AG09319 (cell line): ENCODE measurements around the gene TMEM9.

Source experiments
- DNase-seq: peaks from one replicate; pipeline ENCODE4 v3.0.0-alpha.2; 2010; ENCODE audit warnings: low read depth; ENCODE audit errors: extremely low read depth
- TF ChIP-seq, protein P1 (sequence below): IDR thresholded peaks from 2 replicates; pipeline ENCODE4 v1.5.1; 2011; ENCODE audit warnings: low read depth, mild to moderate bottlenecking, inconsistent platforms, low read length, moderate library complexity

Gene TMEM9

DNA sequence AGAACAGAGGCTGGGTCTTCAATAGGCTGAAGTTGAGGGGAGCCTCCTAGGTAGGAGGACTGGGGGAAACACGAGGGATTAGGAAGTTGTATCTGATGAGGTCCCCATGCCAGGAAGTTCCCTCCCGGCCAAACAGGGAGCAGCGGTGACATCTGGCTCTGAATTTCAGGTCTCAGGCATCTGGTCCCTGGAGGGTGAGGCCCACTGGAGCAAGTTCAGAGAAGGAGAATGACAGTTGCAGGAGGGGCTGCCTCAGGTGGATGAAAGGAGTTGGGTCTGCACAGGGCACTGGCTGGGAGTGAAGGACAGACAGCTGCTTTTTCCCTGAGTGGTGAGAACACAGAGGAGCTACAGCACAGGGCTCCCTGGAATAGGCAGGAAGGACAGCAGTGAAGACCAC lies 9.1 kb downstream of the TMEM9 start:
- TF ChIP-seq, protein P1, sequence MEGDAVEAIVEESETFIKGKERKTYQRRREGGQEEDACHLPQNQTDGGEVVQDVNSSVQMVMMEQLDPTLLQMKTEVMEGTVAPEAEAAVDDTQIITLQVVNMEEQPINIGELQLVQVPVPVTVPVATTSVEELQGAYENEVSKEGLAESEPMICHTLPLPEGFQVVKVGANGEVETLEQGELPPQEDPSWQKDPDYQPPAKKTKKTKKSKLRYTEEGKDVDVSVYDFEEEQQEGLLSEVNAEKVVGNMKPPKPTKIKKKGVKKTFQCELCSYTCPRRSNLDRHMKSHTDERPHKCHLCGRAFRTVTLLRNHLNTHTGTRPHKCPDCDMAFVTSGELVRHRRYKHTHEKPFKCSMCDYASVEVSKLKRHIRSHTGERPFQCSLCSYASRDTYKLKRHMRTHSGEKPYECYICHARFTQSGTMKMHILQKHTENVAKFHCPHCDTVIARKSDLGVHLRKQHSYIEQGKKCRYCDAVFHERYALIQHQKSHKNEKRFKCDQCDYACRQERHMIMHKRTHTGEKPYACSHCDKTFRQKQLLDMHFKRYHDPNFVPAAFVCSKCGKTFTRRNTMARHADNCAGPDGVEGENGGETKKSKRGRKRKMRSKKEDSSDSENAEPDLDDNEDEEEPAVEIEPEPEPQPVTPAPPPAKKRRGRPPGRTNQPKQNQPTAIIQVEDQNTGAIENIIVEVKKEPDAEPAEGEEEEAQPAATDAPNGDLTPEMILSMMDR = no peak
- DNase-seq = no peak

DNA sequence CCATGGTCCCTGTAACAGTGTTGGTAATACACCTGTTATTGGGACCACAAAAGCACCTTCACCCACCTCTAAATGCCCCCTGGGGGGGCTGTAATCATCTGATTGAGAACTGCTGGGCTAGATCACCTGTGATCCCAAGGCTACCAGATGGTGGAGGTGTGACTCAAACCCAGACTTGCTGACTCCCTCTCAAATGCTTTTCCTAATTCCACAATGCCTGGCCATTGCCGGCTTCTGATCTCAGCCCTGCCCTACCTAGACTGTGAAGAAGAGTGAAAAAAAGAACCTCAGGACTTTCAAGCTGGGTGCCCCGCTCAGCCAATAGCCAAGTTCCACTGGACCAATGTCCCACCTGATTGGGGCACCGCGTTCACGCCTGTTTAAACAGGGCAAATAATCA lies 9.6 kb downstream of the TMEM9 start:
- DNase-seq = no peak
- TF ChIP-seq, protein P1 = no peak

DNA sequence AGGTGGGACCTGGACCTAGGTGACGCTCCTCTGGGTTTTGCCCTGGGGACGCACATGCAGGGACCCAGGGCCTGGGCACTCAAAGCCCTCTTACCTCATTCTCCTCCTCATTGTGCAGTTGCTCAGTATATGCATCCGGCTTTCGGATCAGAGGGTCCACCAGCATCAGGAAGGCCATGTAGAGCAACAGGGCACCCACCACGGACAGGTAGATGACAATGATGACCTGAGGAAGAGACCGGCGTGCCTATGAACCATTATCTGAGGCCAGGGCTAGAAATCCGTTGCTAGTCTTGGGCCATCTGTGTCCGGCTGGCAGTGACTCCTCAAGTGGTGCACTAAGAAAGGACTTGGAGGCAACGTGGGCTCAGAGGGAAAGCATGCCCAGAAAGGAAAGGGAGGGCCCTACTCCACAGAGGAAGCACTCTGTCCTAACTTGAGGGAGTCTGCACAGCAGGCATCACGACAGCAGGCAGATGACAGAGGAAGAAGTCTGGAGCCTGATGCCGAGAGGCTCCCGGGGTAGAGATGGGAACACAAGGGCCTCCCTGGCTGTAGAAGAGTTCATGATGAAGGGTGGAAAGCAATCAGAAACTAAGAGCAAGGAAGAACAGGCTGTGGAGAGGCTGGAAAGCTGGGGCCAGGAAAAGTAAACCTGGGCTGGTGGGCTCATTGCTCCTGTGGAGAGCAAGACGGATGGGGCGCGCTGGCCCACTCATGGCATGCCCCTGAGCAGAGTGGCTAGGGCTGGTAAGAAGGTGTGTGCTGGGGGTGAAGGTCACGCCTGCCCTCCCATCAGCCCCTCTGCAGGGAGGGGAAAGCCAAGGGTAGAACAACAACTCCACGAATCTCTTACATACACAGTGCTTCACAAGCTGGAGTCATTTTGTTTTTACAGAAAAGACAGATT lies 10.3 kb downstream of the TMEM9 start:
- TF ChIP-seq, protein P1 = no peak
- DNase-seq = no peak

DNA sequence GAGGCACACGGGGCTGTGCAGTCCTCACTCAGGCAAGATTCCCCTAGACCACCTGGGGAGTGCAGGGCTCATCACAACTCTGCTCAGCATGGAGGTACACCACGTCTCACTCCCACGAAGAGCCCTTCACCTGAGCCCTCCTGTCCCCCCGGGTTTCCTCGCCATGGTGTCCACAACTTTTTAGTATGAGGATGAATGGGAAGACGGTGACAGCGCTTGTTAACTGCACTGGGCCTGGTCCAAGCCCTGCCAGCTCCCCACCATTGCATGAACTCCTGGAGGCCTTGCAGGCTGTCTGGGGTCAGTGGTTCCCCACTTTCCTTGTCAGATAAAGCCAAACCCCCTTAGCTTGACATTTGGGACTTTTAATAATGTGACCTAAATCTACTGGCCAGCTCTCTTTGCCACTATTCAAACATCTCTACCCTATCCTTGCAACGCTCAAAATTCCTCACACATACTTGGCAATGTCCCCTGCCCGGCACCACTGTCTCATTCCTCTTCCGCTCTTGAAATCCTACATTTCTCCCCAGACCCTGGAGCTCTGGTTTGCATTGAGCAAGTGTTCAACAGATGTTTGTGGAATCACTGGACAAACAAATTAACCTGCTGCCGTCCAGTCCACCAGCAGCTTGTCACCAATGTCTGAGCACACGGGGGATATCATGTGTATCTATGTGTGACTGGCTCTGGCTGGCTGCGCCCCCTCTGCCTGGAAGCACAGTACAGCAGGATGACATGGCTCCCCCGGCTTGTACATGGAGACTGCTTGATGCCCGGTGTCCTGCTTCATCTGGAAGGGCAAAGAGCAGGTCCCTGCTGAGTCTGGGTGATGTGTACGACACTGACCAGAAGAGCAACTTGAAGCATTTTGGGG lies 11.2 kb downstream of the TMEM9 start:
- DNase-seq = no peak
- TF ChIP-seq, protein P1 = no peak

DNA sequence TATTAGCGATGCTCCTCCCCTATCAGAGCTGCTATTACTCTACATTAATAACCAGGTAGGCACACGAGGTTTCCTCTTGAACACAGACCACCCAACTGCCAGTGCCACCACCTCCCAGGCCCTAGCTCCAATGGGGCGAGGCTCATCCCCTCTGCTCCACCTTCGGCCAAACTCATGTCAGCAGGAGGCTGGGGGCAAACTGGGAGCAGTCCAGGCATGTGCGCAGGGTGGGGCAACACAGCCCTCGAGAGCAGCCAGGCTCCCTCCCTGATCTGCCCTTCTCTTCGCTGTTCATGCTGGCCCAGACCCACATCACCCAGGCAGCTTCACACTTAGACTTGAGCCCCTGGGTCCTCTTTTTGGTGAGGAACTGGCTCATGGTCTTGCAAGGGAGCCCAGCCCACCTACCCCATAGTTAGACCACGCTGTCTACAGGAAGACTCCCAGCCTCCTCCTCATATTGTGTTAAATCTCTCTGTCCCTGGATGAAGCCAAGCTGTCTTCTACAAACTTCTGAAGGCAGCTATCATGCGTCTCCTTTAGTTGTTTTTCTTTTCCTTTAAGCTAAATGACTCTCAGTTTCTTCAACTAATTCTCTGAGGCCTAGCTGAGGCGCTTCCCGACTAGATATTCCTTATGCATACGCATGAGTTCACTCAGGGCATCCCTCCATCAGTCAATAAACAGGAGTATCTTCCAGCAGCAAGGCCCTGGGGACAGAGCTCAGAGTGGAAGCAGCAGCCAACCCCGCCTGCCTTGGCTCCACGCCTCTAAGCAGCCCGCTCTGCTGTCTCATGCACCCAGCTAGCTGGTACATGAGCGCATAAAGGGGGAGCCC lies 12.0 kb downstream of the TMEM9 start:
- TF ChIP-seq, protein P1 = no peak

DNA sequence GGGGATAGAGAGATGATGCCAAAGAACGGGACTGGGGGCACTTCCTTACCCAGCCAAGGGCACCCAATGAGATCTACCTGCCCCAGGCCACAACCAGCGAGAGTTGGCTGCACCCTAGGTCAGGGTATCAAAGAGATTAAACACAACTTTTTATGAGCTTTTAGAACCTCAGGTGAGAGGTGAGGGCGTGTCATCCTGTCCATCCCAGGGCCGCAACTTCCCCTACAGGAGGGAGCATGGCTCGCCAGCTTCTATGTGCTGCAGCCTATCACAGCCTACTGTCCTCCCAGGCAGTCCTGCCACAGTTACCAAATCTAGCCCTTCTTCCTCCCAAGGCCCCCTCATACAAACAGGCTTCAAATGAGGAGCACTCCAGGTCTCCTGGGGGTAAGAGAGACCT lies 12.9 kb downstream of the TMEM9 start:
- DNase-seq = no peak
- TF ChIP-seq, protein P1 = no peak

More for the DNA sequence above, 12.0 kb downstream of the TMEM9 start:
- no peak for DNase-seq
